HEK293 (cell line): Measurements from ENCODE around the gene AKAIN1.

Experiments used
- CTCF ChIA-PET: fragments of 350-600 bp; formaldehyde crosslinking; extraction: SDS; loops from one replicate; lab custom pipeline; 2021; ENCODE audit warnings: antibody characterized with exemption; lab: Yijun Ruan, JAX
- POLR2A ChIA-PET: fragments of 300-600 bp; formaldehyde crosslinking; extraction: SDS; loops from one replicate; lab custom pipeline; 2020; ENCODE audit warnings: antibody characterized with exemption, inconsistent platforms; lab: Yijun Ruan, JAX
- H3K27ac ChIP-seq: fragments of 200-500 bp; sonication (Bioruptor generic); 2 replicates; pipeline ENCODE4 v1.5.1; 2014; ENCODE audit warnings: low read depth, low read length, control low read depth, inconsistent platforms; ENCODE audit errors: extremely low read depth
- H3K36me3 ChIP-seq, 2 experiments: fragments of 200-500 bp in 1 of 2; sonication (Bioruptor generic) in 1 of 2; 1 replicate in 1 of 2; 2 replicates in 1 of 2; pipeline ENCODE4 v1.5.1; 2014 to 2017; ENCODE audit warnings: inconsistent platforms in 2 of 2, low read length in 2 of 2; ENCODE audit not compliant: control insufficient read depth in 2 of 2, insufficient read depth in 1 of 2
- H3K4me1 ChIP-seq: fragments of 200-500 bp; sonication (Bioruptor generic); 2 replicates; pipeline ENCODE4 v1.5.1; 2014; ENCODE audit warnings: mild to moderate bottlenecking, low read length, inconsistent platforms; ENCODE audit not compliant: control insufficient read depth, insufficient read depth
- H3K4me3 ChIP-seq: 2 replicates; pipeline ENCODE4 v1.5.1; 2011; ENCODE audit warnings: low read depth, mild to moderate bottlenecking, control low read depth, low read length, moderate library complexity
- H3K9me3 ChIP-seq: fragments of 200-500 bp; sonication (Bioruptor generic); 2 replicates; pipeline ENCODE4 v1.5.1; 2014; ENCODE audit warnings: low read depth, low read length, inconsistent platforms; ENCODE audit not compliant: control insufficient read depth, insufficient read depth
- BCL11A ChIP-seq: fragments of 450-650 bp; formaldehyde crosslinking; IDR thresholded peaks from 2 replicates; pipeline ENCODE4 v1.5.1; 2016; ENCODE audit warnings: low read depth, missing biosample characterization, missing genetic modification characterization
- ZNF10 ChIP-seq: fragments of 450-650 bp; formaldehyde crosslinking; IDR thresholded peaks from 2 replicates; pipeline ENCODE4 v1.5.1; 2017; ENCODE audit warnings: missing biosample characterization, missing genetic modification characterization
- ZNF114 ChIP-seq: fragments of 450-650 bp; formaldehyde crosslinking; IDR thresholded peaks from 2 replicates; pipeline ENCODE4 v1.5.0; 2017; ENCODE audit warnings: missing biosample characterization, missing genetic modification characterization
- ZNF223 ChIP-seq: fragments of 450-650 bp; formaldehyde crosslinking; IDR thresholded peaks from 2 replicates; pipeline ENCODE4 v1.5.1; 2016; ENCODE audit warnings: missing biosample characterization, missing genetic modification characterization
- ZNF548 ChIP-seq: fragments of 450-650 bp; formaldehyde crosslinking; IDR thresholded peaks from 2 replicates; pipeline ENCODE4 v1.5.1; 2016; ENCODE audit warnings: missing biosample characterization, missing genetic modification characterization
- ZNF549 ChIP-seq: fragments of 450-650 bp; IDR thresholded peaks from 2 replicates; pipeline ENCODE4 v1.5.1; 2018; ENCODE audit warnings: missing biosample characterization, missing genetic modification characterization, mild to moderate bottlenecking, inconsistent platforms, moderate library complexity
- ZNF561 ChIP-seq: fragments of 450-650 bp; IDR thresholded peaks from 2 replicates; pipeline ENCODE4 v1.5.1; 2018; ENCODE audit warnings: missing biosample characterization, missing genetic modification characterization, borderline replicate concordance
- ZNF747 ChIP-seq: fragments of 450-650 bp; formaldehyde crosslinking; IDR thresholded peaks from 2 replicates; pipeline ENCODE4 v1.5.1; 2016; ENCODE audit warnings: missing biosample characterization, missing genetic modification characterization
- ZNF76 ChIP-seq: fragments of 450-650 bp; formaldehyde crosslinking; IDR thresholded peaks from 2 replicates; pipeline ENCODE4; 2016; ENCODE audit warnings: low read depth, missing biosample characterization, missing genetic modification characterization, borderline replicate concordance
- ZNF785 ChIP-seq: fragments of 450-650 bp; formaldehyde crosslinking; IDR thresholded peaks from 2 replicates; pipeline ENCODE4 v1.5.1; 2016; ENCODE audit warnings: missing biosample characterization, missing genetic modification characterization
- TF ChIP-seq, protein P1 (sequence below): fragments of 450-650 bp; formaldehyde crosslinking; IDR thresholded peaks from 2 replicates; pipeline ENCODE4 v1.5.1; 2016; ENCODE audit warnings: missing biosample characterization, missing genetic modification characterization
- TF ChIP-seq, protein P2 (sequence below): fragments of 450-650 bp; formaldehyde crosslinking; conservative IDR thresholded peaks from 2 replicates; pipeline ENCODE4 v1.5.1; 2016; ENCODE audit warnings: low read depth, missing biosample characterization, missing genetic modification characterization
- TF ChIP-seq, protein P3 (sequence below): fragments of 450-650 bp; formaldehyde crosslinking; IDR thresholded peaks from 2 replicates; pipeline ENCODE4 v1.5.1; 2016; ENCODE audit warnings: missing biosample characterization, missing genetic modification characterization
- TF ChIP-seq, protein P4 (sequence below): fragments of 450-650 bp; formaldehyde crosslinking; IDR thresholded peaks from 2 replicates; pipeline ENCODE4 v1.5.1; 2017; ENCODE audit warnings: missing biosample characterization, missing genetic modification characterization
- TF ChIP-seq, protein P5 (sequence below): fragments of 450-650 bp; formaldehyde crosslinking; IDR thresholded peaks from 2 replicates; pipeline ENCODE4 v1.5.1; 2017; ENCODE audit warnings: missing biosample characterization, missing genetic modification characterization
- TF ChIP-seq, protein P6 (sequence below): fragments of 450-650 bp; formaldehyde crosslinking; IDR thresholded peaks from 2 replicates; pipeline ENCODE4 v1.5.1; 2016; ENCODE audit warnings: missing biosample characterization, missing genetic modification characterization
- TF ChIP-seq, protein P7 (sequence below): fragments of 450-650 bp; formaldehyde crosslinking; IDR thresholded peaks from 2 replicates; pipeline ENCODE4 v1.5.1; 2016; ENCODE audit warnings: missing biosample characterization, missing genetic modification characterization
- TF ChIP-seq, protein P8 (sequence below): fragments of 450-650 bp; formaldehyde crosslinking; IDR thresholded peaks from 2 replicates; pipeline ENCODE4 v1.5.0; 2017; ENCODE audit warnings: missing biosample characterization, missing genetic modification characterization, borderline replicate concordance

Gene AKAIN1

DNA sequence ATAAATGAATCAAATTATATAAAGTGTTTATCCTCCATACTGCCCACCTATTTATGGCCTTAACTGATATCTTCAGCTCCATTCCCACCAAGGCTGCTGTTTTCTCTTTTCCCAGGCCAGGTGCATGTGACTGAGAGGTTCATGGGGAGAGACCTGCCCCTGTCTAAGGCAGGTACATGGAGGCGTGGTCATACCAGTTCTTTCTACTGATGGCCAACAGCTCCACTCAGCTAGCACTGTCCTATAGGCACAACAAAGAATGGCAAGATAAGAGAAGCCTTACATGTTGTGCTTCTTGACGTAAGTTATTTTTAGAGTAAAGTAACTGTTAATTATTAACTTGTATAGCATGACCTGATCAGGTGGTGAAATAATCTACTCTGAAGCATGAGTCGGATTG is 16.8 kb downstream of the AKAIN1 start (continued):
- TF ChIP-seq ZNF223 (tag by site-specific recombination) (no peak), BCL11A (tag by site-specific recombination) (no peak), ZNF548 (tag by site-specific recombination) (no peak)
- TF ChIP-seq, protein P1, sequence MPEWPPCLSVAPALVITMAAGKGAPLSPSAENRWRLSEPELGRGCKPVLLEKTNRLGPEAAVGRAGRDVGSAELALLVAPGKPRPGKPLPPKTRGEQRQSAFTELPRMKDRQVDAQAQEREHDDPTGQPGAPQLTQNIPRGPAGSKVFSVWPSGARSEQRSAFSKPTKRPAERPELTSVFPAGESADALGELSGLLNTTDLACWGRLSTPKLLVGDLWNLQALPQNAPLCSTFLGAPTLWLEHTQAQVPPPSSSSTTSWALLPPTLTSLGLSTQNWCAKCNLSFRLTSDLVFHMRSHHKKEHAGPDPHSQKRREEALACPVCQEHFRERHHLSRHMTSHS (tag by site-specific recombination) = no peak
- TF ChIP-seq, all 188 proteins: peak for 0

DNA sequence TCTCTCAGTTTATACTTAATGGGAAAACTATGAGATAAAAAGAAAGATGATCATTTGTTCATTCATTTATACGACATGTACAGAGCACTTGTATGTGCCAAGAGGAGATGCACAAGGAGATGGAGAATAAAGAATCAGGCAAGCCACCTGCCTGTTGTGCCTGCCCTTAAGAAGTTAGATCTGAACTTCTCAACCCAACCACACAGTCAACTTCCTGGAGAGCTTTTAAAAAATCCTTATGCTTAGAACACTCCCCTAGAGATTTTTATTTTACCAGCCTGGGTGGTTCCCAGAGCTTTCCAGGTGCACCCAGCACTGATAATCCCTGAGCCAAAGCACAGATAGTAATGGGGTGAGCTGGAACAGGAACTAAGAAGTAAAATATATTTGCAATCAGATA is 18.5 kb downstream of the AKAIN1 start:
- H3K4me1 ChIP-seq = no peaks in the 10 kb centered on the region
- H3K36me3 ChIP-seq = no peaks in the 10 kb centered on the region
- CTCF ChIA-PET = interaction anchor here (0.6 kb wide), 1 partner anchor 106 kb away, joined by 6 read pairs; no protein-coding TSS in a partner anchor
- H3K27ac ChIP-seq = no peak overlapping the region
- H3K9me3 ChIP-seq = no peaks in the 10 kb centered on the region
- H3K4me3 ChIP-seq = no peak overlapping the region
- POLR2A ChIA-PET = no interaction called here
- no peak for TF ChIP-seq ZNF114 (tag by site-specific recombination)
- TF ChIP-seq, protein P2, sequence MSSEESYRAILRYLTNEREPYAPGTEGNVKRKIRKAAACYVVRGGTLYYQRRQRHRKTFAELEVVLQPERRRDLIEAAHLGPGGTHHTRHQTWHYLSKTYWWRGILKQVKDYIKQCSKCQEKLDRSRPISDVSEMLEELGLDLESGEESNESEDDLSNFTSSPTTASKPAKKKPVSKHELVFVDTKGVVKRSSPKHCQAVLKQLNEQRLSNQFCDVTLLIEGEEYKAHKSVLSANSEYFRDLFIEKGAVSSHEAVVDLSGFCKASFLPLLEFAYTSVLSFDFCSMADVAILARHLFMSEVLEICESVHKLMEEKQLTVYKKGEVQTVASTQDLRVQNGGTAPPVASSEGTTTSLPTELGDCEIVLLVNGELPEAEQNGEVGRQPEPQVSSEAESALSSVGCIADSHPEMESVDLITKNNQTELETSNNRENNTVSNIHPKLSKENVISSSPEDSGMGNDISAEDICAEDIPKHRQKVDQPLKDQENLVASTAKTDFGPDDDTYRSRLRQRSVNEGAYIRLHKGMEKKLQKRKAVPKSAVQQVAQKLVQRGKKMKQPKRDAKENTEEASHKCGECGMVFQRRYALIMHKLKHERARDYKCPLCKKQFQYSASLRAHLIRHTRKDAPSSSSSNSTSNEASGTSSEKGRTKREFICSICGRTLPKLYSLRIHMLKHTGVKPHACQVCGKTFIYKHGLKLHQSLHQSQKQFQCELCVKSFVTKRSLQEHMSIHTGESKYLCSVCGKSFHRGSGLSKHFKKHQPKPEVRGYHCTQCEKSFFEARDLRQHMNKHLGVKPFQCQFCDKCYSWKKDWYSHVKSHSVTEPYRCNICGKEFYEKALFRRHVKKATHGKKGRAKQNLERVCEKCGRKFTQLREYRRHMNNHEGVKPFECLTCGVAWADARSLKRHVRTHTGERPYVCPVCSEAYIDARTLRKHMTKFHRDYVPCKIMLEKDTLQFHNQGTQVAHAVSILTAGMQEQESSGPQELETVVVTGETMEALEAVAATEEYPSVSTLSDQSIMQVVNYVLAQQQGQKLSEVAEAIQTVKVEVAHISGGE (tag by site-specific recombination) = no peak
- TF ChIP-seq, protein P3, sequence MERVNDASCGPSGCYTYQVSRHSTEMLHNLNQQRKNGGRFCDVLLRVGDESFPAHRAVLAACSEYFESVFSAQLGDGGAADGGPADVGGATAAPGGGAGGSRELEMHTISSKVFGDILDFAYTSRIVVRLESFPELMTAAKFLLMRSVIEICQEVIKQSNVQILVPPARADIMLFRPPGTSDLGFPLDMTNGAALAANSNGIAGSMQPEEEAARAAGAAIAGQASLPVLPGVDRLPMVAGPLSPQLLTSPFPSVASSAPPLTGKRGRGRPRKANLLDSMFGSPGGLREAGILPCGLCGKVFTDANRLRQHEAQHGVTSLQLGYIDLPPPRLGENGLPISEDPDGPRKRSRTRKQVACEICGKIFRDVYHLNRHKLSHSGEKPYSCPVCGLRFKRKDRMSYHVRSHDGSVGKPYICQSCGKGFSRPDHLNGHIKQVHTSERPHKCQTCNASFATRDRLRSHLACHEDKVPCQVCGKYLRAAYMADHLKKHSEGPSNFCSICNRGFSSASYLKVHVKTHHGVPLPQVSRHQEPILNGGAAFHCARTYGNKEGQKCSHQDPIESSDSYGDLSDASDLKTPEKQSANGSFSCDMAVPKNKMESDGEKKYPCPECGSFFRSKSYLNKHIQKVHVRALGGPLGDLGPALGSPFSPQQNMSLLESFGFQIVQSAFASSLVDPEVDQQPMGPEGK = no peak
- TF ChIP-seq, protein P4, sequence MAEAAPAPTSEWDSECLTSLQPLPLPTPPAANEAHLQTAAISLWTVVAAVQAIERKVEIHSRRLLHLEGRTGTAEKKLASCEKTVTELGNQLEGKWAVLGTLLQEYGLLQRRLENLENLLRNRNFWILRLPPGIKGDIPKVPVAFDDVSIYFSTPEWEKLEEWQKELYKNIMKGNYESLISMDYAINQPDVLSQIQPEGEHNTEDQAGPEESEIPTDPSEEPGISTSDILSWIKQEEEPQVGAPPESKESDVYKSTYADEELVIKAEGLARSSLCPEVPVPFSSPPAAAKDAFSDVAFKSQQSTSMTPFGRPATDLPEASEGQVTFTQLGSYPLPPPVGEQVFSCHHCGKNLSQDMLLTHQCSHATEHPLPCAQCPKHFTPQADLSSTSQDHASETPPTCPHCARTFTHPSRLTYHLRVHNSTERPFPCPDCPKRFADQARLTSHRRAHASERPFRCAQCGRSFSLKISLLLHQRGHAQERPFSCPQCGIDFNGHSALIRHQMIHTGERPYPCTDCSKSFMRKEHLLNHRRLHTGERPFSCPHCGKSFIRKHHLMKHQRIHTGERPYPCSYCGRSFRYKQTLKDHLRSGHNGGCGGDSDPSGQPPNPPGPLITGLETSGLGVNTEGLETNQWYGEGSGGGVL (tag by site-specific recombination) = no peak
- TF ChIP-seq, protein P5, sequence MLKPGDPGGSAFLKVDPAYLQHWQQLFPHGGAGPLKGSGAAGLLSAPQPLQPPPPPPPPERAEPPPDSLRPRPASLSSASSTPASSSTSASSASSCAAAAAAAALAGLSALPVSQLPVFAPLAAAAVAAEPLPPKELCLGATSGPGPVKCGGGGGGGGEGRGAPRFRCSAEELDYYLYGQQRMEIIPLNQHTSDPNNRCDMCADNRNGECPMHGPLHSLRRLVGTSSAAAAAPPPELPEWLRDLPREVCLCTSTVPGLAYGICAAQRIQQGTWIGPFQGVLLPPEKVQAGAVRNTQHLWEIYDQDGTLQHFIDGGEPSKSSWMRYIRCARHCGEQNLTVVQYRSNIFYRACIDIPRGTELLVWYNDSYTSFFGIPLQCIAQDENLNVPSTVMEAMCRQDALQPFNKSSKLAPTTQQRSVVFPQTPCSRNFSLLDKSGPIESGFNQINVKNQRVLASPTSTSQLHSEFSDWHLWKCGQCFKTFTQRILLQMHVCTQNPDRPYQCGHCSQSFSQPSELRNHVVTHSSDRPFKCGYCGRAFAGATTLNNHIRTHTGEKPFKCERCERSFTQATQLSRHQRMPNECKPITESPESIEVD (tag by site-specific recombination) = no peak
- no peak for TF ChIP-seq ZNF747 (tag by site-specific recombination)
- TF ChIP-seq, protein P6, sequence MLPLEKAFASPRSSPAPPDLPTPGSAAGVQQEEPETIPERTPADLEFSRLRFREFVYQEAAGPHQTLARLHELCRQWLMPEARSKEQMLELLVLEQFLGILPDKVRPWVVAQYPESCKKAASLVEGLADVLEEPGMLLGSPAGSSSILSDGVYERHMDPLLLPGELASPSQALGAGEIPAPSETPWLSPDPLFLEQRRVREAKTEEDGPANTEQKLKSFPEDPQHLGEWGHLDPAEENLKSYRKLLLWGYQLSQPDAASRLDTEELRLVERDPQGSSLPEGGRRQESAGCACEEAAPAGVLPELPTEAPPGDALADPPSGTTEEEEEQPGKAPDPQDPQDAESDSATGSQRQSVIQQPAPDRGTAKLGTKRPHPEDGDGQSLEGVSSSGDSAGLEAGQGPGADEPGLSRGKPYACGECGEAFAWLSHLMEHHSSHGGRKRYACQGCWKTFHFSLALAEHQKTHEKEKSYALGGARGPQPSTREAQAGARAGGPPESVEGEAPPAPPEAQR = no peak
- no peak for TF ChIP-seq ZNF223 (tag by site-specific recombination)
- TF ChIP-seq, protein P7, sequence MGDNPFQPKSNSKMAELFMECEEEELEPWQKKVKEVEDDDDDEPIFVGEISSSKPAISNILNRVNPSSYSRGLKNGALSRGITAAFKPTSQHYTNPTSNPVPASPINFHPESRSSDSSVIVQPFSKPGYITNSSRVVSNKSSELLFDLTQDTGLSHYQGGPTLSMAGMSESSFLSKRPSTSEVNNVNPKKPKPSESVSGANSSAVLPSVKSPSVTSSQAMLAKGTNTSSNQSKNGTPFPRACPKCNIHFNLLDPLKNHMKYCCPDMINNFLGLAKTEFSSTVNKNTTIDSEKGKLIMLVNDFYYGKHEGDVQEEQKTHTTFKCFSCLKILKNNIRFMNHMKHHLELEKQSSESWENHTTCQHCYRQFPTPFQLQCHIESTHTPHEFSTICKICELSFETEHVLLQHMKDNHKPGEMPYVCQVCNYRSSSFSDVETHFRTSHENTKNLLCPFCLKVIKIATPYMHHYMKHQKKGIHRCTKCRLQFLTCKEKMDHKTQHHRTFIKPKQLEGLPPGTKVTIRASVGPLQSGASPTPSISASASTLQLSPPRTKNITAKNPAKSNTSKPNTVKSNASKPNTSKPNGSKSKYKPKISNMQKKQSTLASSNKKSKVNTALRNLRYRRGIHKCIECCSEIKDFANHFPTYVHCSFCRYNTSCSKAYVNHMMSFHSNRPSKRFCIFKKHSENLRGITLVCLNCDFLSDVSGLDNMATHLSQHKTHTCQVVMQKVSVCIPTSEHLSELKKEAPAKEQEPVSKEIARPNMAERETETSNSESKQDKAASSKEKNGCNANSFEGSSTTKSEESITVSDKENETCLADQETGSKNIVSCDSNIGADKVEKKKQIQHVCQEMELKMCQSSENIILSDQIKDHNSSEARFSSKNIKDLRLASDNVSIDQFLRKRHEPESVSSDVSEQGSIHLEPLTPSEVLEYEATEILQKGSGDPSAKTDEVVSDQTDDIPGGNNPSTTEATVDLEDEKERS (tag by site-specific recombination) = no peak
- TF ChIP-seq ZNF561 (tag by site-specific recombination) = no peak
- no peak for TF ChIP-seq ZNF10 (tag by site-specific recombination)
- no peak for TF ChIP-seq ZNF549 (tag by site-specific recombination)
- TF ChIP-seq, protein P8, sequence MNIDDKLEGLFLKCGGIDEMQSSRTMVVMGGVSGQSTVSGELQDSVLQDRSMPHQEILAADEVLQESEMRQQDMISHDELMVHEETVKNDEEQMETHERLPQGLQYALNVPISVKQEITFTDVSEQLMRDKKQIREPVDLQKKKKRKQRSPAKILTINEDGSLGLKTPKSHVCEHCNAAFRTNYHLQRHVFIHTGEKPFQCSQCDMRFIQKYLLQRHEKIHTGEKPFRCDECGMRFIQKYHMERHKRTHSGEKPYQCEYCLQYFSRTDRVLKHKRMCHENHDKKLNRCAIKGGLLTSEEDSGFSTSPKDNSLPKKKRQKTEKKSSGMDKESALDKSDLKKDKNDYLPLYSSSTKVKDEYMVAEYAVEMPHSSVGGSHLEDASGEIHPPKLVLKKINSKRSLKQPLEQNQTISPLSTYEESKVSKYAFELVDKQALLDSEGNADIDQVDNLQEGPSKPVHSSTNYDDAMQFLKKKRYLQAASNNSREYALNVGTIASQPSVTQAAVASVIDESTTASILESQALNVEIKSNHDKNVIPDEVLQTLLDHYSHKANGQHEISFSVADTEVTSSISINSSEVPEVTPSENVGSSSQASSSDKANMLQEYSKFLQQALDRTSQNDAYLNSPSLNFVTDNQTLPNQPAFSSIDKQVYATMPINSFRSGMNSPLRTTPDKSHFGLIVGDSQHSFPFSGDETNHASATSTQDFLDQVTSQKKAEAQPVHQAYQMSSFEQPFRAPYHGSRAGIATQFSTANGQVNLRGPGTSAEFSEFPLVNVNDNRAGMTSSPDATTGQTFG (tag by site-specific recombination) = no peak
- TF ChIP-seq ZNF76 (tag by site-specific recombination) = no peak
- TF ChIP-seq ZNF785 (tag by site-specific recombination) = no peak
